ENCODE measurements around the gene KCTD19. TPM values are rescaled to one million over a fixed set of nuclear protein-coding genes. Genes with fewer than 3 reads are reported as not detected.

Gene KCTD19
- total and polyA plus RNA-seq, 4 donors: 0.50 to 2.7 (median 1.6) TPM

GRCh38 chr16:67255553-67256221 is 70.9 kb downstream of the KCTD19 start:
- DNase-seq (ENCODE audit: low read depth in 4 of 6, low spot score in 6 of 6): no peak
- Histone ChIP-seq H3K4me3 (ENCODE audit: low read depth, low read length) (no peak overlapping the region), H3K4me1 (ENCODE audit: control insufficient read depth, insufficient read depth, low read length) (no peaks in the 10 kb centered on the region), H3K27me3 (ENCODE audit: control insufficient read depth, insufficient read depth, low read length) (peaks cover under 1% of the 10 kb centered on the region), H3K9me3 (ENCODE audit: control insufficient read depth, insufficient read depth, low read length) (no peaks in the 10 kb centered on the region), H3K27ac (ENCODE audit: low read depth, low read length) (no peak overlapping the region), H3K36me3 (ENCODE audit: control insufficient read depth, insufficient read depth, low read length) (peaks cover 29% of the 10 kb centered on the region)
- WGBS (ENCODE audit: insufficient coverage): 94% methylated on average over 17 of the region's 17 CpGs

GRCh38 chr16:67254801-67255552 is 71.6 kb downstream of the KCTD19 start:
- peaks cover 29% of the 10 kb centered on the region for H3K36me3 ChIP-seq (ENCODE audit: control insufficient read depth, insufficient read depth, low read length)
- no peak overlapping the region for H3K27ac ChIP-seq (ENCODE audit: low read depth, low read length)
- 85% methylated on average over 18 of the region's 18 CpGs for WGBS (ENCODE audit: insufficient coverage)
- H3K9me3 ChIP-seq (ENCODE audit: control insufficient read depth, insufficient read depth, low read length): no peaks in the 10 kb centered on the region
- H3K4me3 ChIP-seq (ENCODE audit: low read depth, low read length): no peak overlapping the region
- no peak for DNase-seq (ENCODE audit: low read depth in 4 of 6, low spot score in 6 of 6)
- H3K27me3 ChIP-seq (ENCODE audit: control insufficient read depth, insufficient read depth, low read length): peaks cover 3% of the 10 kb centered on the region
- H3K4me1 ChIP-seq (ENCODE audit: control insufficient read depth, insufficient read depth, low read length): no peaks in the 10 kb centered on the region

GRCh38 chr16:67252609-67253497 is 73.7 kb downstream of the KCTD19 start:
- H3K27me3 ChIP-seq (ENCODE audit: control insufficient read depth, insufficient read depth, low read length): peaks cover 8% of the 10 kb centered on the region
- peak in 2 of 6 donors; percentile 52 to 75 for DNase-seq (ENCODE audit: low read depth in 4 of 6, low spot score in 6 of 6)
- 92% methylated on average over 3 of the region's 4 CpGs for WGBS (ENCODE audit: insufficient coverage)

GRCh38 chr16:67250045-67250327 is 76.6 kb downstream of the KCTD19 start:
- peaks cover 48% of the 10 kb centered on the region for H3K4me1 ChIP-seq (ENCODE audit: control insufficient read depth, insufficient read depth, low read length)
- H3K27me3 ChIP-seq (ENCODE audit: control insufficient read depth, insufficient read depth, low read length): peaks cover 8% of the 10 kb centered on the region
- H3K9me3 ChIP-seq (ENCODE audit: control insufficient read depth, insufficient read depth, low read length): no peaks in the 10 kb centered on the region
- no peak overlapping the region for H3K27ac ChIP-seq (ENCODE audit: low read depth, low read length)
- no peak overlapping the region for H3K4me3 ChIP-seq (ENCODE audit: low read depth, low read length)
- peaks cover 3% of the 10 kb centered on the region for H3K36me3 ChIP-seq (ENCODE audit: control insufficient read depth, insufficient read depth, low read length)
- DNase-seq (ENCODE audit: low read depth in 4 of 6, low spot score in 6 of 6): no peak
- 87% methylated on average over 3 of the region's 4 CpGs for WGBS (ENCODE audit: insufficient coverage)

More at GRCh38 chr16:67252609-67253497, 73.7 kb downstream of the KCTD19 start:
- Histone ChIP-seq H3K27ac (ENCODE audit: low read depth, low read length) (no peak overlapping the region), H3K4me1 (ENCODE audit: control insufficient read depth, insufficient read depth, low read length) (peaks cover 19% of the 10 kb centered on the region), H3K4me3 (ENCODE audit: low read depth, low read length) (no peak overlapping the region), H3K36me3 (ENCODE audit: control insufficient read depth, insufficient read depth, low read length) (peaks cover 24% of the 10 kb centered on the region), H3K9me3 (ENCODE audit: control insufficient read depth, insufficient read depth, low read length) (no peaks in the 10 kb centered on the region)

- DNase-seq (ENCODE audit: low read depth in 4 of 6, low spot score in 6 of 6): peak in 2 of 6 donors; percentile 27 to 35
- Histone ChIP-seq H3K4me3 (ENCODE audit: low read depth, low read length) (peak overlapping the region; percentile 33), H3K4me1 (ENCODE audit: control insufficient read depth, insufficient read depth, low read length) (peaks cover 48% of the 10 kb centered on the region), H3K36me3 (ENCODE audit: control insufficient read depth, insufficient read depth, low read length) (no peaks in the 10 kb centered on the region), H3K27ac (ENCODE audit: low read depth, low read length) (no peak overlapping the region), H3K27me3 (ENCODE audit: control insufficient read depth, insufficient read depth, low read length) (peaks cover 8% of the 10 kb centered on the region), H3K9me3 (ENCODE audit: control insufficient read depth, insufficient read depth, low read length) (no peaks in the 10 kb centered on the region)
- 9% methylated on average over 19 of the region's 22 CpGs for WGBS (ENCODE audit: insufficient coverage)
Measured at GRCh38 chr16:67249178-67250044, 77.1 kb downstream of the KCTD19 start.

GRCh38 chr16:67248401-67249177 is 78.0 kb downstream of the KCTD19 start, which contains the start of gene SLC9A5:
TSS of gene SLC9A5 (plus strand) at chr16:67248979. CDS start at chr16:67249015, 36 bp downstream.
- Histone ChIP-seq H3K36me3 (ENCODE audit: control insufficient read depth, insufficient read depth, low read length) (no peaks in the 10 kb centered on the region), H3K4me3 (ENCODE audit: low read depth, low read length) (peak within 1 kb of the TSS; percentile 72), H3K4me1 (ENCODE audit: control insufficient read depth, insufficient read depth, low read length) (peaks cover 48% of the 10 kb centered on the region), H3K27ac (ENCODE audit: low read depth, low read length) (peak within 1 kb of the TSS; percentile 54), H3K9me3 (ENCODE audit: control insufficient read depth, insufficient read depth, low read length) (no peaks in the 10 kb centered on the region), H3K27me3 (ENCODE audit: control insufficient read depth, insufficient read depth, low read length) (peaks cover 8% of the 10 kb centered on the region)
- peak in 2 of 6 donors; percentile 53 to 67 for DNase-seq (ENCODE audit: low read depth in 4 of 6, low spot score in 6 of 6)
- WGBS (ENCODE audit: insufficient coverage): under 1% methylated on average over 75 of the region's 75 CpGs

GRCh38 chr16:67248073-67248400 is 78.5 kb downstream of the KCTD19 start:
- peak overlapping the region; percentile 54 for H3K27ac ChIP-seq (ENCODE audit: low read depth, low read length)

GRCh38 chr16:67247192-67248072 is 79.1 kb downstream of the KCTD19 start, which contains the start of gene FHOD1:
TSS of gene FHOD1 (minus strand) at chr16:67247481. CDS start at chr16:67247410, 71 bp downstream.
- Histone ChIP-seq H3K9me3 (ENCODE audit: control insufficient read depth, insufficient read depth, low read length) (no peaks in the 10 kb centered on the region), H3K4me3 (ENCODE audit: low read depth, low read length) (peak within 1 kb of the TSS; percentile 72), H3K4me1 (ENCODE audit: control insufficient read depth, insufficient read depth, low read length) (peaks cover 48% of the 10 kb centered on the region), H3K27me3 (ENCODE audit: control insufficient read depth, insufficient read depth, low read length) (peaks cover 8% of the 10 kb centered on the region), H3K27ac (ENCODE audit: low read depth, low read length) (peak within 1 kb of the TSS; percentile 87), H3K36me3 (ENCODE audit: control insufficient read depth, insufficient read depth, low read length) (no peaks in the 10 kb centered on the region)
- under 1% methylated on average over 59 of the region's 60 CpGs for WGBS (ENCODE audit: insufficient coverage)
- peak in 5 of 6 donors; percentile 66 to 96 (median 81) for DNase-seq (ENCODE audit: low read depth in 4 of 6, low spot score in 6 of 6)

More at GRCh38 chr16:67248073-67248400, 78.5 kb downstream of the KCTD19 start:
- H3K4me3 ChIP-seq (ENCODE audit: low read depth, low read length): peak overlapping the region; percentile 72
- DNase-seq (ENCODE audit: low read depth in 4 of 6, low spot score in 6 of 6): no peak
- H3K27me3 ChIP-seq (ENCODE audit: control insufficient read depth, insufficient read depth, low read length): peaks cover 8% of the 10 kb centered on the region
- H3K9me3 ChIP-seq (ENCODE audit: control insufficient read depth, insufficient read depth, low read length): no peaks in the 10 kb centered on the region
- H3K4me1 ChIP-seq (ENCODE audit: control insufficient read depth, insufficient read depth, low read length): peaks cover 48% of the 10 kb centered on the region
- WGBS (ENCODE audit: insufficient coverage): 6% methylated on average over 7 of the region's 7 CpGs
- H3K36me3 ChIP-seq (ENCODE audit: control insufficient read depth, insufficient read depth, low read length): no peaks in the 10 kb centered on the region
